Fibroblast of mammary gland (primary cell): ENCODE data around the gene CTBP1.
"Not testable (repeated sequence)": the region's sequence is repeated elsewhere in the genome, so short reads cannot be mapped to it uniquely, and the experiment has no call there.

Experiments
- DNase-seq: peaks from one replicate; pipeline ENCODE4 v3.0.0-alpha.2; 2010; ENCODE audit warnings: low read depth
- H3K4me3 ChIP-seq: 2 replicates; pipeline ENCODE4 v1.5.1; 2011; ENCODE audit warnings: low read depth, mild to moderate bottlenecking, low read length, moderate library complexity; ENCODE audit not compliant: control insufficient read depth
- CTCF ChIP-seq: conservative IDR thresholded peaks from 2 replicates; pipeline ENCODE4 v1.5.1; 2011; ENCODE audit warnings: low read depth, low read length, inconsistent platforms; ENCODE audit not compliant: control insufficient read depth, insufficient read depth

Gene CTBP1

GRCh38 chr4:1238676-1239000, 10.3 kb downstream of the CTBP1 start:
- no peak for TF ChIP-seq CTCF
- no peak overlapping the region for H3K4me3 ChIP-seq
- no peak for DNase-seq

GRCh38 chr4:1237981-1238675, 10.8 kb downstream of the CTBP1 start:
- no peak for TF ChIP-seq CTCF
- no peak for DNase-seq
- no peak overlapping the region for H3K4me3 ChIP-seq

- not testable (repeated sequence) for H3K4me3 ChIP-seq, DNase-seq
Observed at GRCh38 chr4:1237261-1237660, 11.7 kb downstream of the CTBP1 start.

- DNase-seq, H3K4me3 ChIP-seq: not testable (repeated sequence)
Observed at GRCh38 chr4:1236836-1237235, 12.1 kb downstream of the CTBP1 start.

- no peak for TF ChIP-seq CTCF
- H3K4me3 ChIP-seq: no peak overlapping the region
- no peak for DNase-seq
Observed at GRCh38 chr4:1236103-1236641, 12.8 kb downstream of the CTBP1 start.

GRCh38 chr4:1235381-1236102, 13.4 kb downstream of the CTBP1 start:
- TF ChIP-seq CTCF: no peak
- H3K4me3 ChIP-seq: no peak overlapping the region
- no peak for DNase-seq

DNA sequence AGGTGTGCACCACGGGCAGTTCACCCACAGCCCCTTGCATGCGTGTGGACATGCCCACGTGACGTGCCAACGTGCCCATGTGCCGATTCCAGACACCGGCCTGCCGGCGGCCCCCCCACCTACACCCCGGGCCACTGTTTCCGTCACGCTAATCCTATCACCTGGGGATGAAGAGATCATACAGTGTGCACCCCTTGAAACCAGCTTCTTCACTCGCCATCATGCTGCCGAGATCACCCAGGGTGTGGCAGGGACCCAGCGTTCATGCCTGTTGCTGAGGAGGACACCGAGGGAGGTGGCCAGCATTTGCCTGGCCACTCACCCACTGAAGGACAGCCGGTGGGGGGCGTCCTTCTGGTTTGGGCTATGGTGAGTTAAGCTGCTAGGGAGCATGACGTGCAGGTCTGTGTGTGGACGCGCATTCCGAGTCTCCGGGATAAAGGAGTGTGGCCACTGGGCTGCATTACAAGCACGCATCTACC, 14.1 kb downstream of the CTBP1 start:
- DNase-seq: no peak
- TF ChIP-seq CTCF: no peak
- no peak overlapping the region for H3K4me3 ChIP-seq
